ENCODE data around the gene ARFRP1.
A peak's percentile ranks its signal among the peaks of the same experiment; 100 is the strongest.
"Not testable (repeated sequence)": the region's sequence is repeated elsewhere in the genome, so short reads cannot be mapped to it uniquely, and the experiment has no call there.

The ARFRP1 gene

DNA sequence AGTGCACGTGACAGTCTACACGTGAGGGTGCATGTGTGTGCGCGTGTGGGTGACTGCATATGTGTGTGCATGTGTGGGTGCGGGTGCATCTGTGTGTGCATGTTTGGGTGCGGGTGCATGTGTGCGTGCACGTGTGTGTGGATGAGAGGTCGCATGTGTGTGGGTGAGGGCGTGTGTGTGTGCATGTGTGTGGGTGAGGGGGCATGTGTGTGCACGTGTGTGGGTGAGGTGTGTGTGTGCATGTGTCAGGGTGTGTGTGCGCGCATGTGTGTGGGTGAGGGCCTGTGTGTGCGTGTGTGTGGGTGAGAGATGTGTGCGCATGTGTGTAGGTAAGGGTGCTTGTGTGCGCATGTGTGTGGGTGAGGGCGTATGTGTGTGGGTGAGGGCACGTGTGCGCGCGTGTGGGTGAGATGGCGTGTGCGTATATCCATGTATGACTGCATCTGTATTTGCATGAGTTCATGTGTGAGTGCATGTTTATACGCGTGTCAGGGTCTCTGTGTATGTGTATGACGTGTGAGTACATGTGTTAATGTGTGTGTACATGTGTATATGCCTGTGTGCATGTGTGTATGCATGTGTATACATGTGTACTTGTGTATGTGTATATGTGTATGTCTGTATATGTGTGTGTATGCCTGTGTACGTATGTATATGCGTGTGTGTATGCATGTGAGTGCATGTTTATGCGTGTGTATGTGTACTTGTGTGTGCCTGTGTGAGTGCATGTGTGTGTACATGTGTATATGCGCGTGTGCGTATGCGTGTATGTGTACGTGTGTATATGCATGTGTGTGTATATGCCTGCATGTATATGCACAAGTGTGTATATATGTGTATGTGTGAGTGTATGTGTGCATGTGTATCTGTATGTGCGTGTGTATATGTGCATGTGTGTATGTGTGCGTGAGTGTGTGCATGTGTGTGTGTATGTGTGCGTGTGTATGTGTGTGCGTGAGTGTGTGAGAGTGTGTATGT lies 24.6 kb upstream of the ARFRP1 start:
- DNase-seq, result no peak

DNA sequence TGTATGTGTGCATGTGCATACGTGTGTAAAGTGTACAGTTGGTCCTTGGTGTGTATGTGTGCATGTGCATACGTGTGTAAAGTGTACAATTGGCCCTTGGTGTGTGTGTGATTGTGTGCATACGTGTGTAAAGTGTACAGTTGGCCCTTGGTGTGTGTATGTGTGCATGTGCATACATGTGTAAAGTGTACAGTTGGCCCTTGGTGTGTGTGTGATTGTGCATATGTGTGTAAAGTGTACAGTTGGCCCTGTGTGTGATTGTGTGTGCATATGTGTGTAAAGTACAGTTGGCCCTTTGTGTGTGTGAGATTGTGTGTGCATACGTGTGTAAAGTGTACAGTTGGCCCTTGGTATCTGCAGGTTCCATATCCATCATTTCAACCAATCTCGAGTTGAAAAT lies 23.6 kb upstream of the ARFRP1 start:
- no peak for DNase-seq

DNA sequence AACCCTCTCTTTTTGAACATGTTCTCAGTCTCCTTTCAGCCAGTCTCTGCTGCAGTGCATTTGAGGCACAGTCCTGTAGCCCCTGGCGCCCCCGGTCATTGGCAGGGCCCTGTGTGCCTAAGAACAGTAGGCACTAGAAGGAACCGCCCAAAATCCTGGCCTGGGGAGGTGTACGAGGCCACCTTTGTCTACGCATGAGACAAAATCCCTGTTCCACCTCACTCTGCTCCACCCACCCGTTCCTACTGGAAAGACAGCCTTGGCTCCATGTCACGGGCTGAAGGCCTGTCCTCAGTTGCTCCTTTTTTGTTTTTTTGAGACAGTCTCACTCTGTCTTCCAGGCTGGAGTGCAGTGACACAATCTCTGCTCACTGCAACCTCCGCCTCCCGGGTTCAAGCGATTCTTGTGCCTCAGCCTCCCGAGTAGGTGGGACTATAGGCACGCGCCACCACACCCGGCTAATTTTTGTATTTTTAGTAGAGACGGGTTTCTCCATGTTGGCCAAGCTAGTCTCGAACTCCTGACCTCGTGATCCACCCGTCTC lies 22.5 kb upstream of the ARFRP1 start:
- not testable (repeated sequence) for DNase-seq

DNA sequence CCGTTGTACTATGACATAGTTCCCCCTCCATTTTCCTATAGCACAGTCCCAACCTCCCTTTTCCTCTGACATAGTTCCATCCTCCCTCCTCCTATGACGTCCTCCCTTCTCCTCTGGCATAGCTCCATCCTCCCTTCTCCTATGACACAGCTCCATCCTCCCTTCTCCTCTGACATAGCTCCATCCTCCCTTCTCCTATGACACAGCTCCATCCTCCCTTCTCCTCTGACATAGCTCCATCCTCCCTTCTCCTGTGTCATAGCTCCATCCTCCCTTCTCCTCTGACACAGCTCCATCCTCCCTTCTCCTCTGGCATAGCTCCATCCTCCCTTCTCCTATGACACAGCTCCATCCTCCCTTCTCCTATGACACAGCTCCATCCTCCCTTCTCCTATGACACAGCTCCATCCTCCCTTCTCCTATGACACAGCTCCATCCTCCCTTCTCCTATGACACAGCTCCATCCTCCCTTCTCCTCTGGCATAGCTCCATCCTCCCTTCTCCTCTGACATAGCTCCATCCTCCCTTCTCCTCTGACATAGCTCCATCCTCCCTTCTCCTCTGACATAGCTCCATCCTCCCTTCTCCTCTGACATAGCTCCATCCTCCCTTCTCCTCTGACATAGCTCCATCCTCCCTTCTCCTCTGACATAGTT lies 15.3 kb upstream of the ARFRP1 start:
- not testable (repeated sequence) for DNase-seq

DNA sequence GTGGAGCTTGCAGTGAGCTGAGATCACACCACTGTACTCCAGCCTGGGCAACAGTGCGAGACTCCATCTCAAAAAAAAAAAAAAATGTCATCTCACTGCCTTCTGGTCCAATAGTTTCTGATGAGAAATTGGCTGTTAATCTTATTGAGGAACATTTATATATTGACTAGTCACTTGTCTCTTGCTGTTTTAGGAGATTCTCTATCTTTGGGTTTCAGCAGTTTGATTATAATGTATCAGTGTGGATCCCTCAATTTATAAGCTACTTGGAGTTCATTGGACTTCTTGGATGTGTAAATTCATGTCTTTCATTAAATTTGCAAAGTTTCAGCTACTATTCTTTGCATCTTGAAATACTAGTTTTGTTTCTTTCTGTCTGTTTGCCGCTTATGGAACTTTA lies 11.2 kb upstream of the ARFRP1 start:
- DNase-seq, result no peak

DNA sequence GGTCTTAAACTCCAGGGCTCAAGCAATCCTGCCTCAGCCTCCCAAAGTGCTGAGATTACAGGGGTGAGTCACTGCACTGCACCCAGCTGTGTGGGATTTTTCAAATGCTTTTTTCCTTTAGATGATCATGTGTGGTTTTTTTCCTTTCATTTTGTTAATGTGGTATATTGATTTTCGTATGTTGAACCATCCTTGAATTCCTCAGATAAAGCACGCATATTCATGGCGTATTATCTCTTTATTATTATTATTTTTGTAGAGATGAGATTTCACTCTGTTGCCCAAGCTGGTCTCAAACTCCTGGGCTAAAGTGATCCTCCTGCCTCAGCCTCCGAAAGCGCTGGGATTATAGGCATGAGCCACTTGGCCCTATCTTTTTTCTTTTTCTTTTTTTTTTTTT lies 7.1 kb upstream of the ARFRP1 start:
- DNase-seq, result no peak

DNA sequence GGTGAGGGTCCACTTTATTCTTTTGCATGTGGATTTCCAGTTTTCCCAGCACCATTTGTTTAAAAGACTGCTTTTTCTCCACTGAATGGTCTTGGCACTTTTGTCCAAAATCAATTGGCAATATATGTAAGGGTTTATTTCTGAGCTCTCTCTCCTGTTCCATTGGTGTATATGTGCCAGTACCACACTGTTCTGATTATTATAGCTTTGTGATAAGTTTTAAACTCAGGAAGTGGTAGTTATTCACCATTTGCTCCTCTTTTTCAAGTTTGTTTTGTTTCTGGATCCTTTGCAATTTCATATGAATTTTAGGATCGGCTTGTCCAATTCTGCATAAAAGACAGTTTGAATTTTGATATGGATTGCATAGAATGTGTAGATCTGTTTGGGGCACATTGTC lies 4.4 kb upstream of the ARFRP1 start:
- no peak for DNase-seq

DNA sequence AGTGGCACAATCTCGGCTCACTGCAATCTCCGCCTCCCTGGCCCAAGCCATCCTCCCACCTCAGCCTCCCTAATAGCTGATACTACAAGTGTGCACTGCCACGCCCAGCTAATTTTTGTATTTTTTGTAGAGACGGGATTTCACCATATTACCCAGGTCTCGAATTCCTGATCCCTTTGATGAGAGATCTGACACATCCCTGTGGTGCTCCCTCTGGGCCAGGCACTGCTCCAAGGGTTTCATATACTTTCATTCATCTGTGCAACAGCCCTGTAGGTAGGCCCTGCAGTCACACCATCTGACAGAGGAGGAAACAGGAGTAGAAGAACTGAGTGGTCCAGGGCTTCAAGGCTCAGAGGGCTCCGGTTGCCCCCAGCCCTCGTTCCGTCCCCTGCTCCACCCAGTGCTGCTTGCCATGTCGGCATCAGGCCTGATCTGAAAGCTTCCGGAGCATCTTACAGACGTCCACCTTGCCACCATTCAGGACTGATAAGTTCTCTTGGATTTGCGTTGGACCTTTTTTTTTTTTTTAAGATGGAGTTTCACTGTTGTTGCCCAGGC lies 3.4 kb upstream of the ARFRP1 start:
- no peak for DNase-seq

DNA sequence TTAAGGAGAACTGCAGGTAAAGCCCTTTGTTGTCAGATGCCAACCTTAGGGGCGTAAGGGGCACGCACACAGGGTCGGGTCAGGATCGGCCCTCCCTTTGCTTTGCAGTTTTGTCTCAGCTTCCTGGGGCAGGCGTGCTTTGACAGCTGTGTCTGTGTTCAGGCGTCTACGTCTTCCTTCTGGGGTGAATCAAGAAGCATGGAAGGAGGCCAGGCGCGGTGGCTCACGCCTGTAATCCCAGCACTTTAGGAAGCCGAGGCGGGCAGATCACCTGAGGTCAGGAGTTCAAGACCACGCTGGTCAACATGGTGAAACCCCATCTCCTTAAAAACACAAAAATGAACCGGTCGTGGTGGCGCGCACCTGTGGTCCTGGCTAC lies 1.4 kb upstream of the ARFRP1 start:
- no peak for DNase-seq

DNA sequence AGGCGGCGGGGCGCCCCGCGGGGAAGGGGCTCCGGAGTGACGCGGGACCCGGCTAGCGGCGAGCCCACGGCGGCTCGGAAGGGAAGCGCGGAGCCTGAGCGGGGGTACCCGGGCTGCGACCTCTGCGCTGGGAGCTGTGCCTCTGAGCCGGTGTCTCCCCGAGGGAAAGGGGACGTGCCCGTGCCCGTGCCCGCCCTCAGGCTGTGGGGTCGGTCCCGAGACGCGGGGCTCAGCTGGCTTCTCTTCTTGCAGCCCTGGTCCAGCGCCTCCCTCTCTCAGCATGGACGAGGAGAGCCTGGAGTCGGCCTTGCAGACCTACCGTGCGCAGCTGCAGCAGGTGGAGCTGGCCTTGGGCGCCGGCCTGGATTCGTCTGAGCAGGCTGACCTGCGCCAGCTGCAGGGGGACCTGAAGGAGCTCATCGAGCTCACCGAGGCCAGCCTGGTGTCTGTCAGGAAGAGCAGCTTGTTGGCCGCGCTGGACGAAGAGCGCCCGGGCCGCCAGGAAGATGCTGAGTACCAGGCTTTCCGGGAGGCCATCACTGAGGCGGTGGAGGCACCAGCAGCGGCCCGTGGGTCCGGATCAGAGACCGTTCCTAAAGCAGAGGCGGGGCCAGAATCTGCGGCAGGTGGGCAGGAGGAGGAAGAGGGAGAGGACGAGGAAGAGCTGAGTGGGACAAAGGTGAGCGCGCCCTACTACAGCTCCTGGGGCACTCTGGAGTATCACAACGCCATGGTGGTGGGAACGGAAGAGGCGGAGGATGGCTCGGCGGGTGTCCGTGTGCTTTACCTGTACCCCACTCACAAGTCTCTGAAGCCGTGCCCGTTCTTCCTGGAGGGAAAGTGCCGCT lies 749 bp upstream of the ARFRP1 start:
- no peak for DNase-seq

DNA sequence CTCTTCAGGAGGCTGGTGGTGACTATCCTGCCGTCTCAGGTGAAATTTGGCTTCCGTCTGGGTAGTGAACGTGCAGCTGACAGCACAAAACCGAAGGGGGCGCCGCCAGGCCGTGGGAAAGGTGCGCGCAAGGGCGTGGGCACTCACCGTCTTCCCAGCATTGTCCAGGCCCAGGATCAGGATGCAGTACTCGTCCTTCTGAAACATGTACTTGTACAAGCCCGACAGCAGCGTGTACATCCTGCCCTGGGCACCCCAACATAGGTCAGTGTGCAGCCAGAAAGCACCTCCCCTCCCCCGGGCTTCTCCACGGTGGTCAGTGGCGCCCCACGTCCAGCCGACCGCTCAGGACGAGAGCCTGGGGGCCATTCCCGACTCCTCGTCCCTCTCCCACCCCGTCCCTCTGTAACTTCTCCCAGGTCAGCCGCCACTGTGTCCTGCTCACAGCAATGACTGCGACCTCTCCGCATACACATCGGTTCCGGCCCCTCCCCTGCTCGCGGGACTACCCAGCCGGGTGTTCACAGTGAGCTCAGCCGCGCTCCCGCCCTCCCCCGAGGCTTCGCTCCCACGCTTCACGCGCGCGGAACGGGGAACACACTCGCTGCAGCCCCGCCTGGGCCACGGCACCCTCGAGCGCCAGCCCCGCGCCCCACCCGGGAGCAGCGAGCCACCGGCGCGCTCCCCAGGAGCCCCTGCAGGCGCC lies 771 bp downstream of the ARFRP1 start:
- peak; percentile 49 for DNase-seq

DNA sequence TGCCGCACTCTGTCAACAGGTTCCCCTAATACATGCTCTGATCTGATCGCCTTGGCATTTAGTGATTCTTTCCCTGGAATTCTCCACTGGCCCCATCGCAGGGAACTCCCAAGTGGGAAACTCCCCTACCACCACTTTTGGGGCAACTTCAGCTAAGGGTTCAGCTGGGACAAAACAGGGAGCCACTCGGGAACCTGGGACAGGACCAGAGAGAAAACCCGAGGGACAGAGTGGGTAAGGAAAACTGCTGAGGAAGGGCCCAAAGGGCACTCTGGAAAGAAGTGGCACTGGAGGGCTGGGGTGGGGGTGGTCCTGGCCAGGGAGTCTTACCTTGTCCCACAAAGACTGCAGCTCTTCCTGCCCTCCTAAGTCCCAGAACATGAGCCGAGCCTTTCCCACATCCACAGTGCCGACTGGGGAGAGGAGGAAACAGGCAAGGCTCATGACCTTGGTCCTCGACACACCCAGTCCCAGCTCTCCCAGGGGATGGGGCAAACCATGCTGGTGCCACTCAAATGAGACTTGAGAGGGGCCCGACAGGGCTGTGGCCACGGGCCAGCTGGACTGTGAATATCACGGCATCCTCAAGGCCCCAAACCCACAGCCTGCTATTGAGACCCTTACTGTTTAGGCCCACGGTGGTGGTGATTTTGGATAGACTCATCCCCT lies 1.6 kb downstream of the ARFRP1 start:
- no peak for DNase-seq

DNA sequence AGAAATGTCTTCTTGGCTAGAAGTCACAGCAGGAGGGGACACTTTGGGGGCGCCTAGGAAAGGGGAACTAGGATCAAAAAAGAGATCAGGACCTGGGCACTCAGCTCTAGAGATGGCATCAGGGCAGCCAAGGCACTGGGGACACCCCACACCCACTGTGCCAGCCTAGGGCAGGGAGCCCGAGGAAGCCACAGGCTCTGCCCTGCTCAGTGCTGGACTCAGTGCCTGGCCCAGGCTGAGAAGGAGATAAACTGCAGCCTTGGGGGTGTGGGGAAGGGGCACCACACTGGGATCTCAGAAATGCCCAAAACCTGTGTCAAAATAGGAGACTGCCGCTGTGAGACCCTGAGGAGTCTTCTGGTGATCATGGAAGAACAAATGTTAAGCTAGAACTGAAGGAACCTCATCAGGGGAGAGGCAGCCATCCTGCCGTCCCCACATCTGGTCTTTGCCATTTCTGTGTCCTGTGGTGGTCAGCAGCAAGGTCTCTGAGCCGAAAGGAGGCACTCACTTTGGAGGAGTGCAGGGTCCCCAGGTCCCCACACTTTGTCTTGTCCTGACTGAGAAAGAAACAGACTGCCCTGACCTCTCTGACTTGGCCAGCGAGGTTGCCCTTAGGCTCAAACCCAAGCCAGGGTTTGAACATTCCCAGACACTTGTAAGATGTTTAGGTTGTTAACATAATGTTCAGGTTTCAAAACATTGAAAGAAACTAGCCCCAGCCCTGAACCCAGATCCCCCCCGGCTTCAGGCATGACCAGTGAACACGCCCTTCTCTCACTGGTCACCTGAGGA lies 2.3 kb downstream of the ARFRP1 start:
- DNase-seq, result no peak

DNA sequence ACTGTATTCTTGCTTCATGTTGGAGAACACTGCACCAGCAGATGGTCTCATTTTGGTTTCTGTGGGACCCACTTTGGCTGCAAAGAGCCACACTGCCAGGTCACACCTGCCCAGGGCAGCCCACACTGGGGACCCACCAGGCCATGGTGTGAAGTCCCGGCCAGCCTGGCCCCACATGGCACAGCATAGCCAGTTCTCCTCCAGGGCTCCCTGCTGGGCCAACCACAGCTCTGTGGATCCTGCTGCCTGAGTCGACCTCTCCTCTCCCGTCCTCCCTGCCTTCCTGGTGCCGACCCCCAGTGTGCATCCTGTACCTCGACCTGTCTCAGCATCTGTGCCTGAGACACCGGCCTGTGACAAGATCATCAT lies 3.0 kb downstream of the ARFRP1 start:
- no peak for DNase-seq

DNA sequence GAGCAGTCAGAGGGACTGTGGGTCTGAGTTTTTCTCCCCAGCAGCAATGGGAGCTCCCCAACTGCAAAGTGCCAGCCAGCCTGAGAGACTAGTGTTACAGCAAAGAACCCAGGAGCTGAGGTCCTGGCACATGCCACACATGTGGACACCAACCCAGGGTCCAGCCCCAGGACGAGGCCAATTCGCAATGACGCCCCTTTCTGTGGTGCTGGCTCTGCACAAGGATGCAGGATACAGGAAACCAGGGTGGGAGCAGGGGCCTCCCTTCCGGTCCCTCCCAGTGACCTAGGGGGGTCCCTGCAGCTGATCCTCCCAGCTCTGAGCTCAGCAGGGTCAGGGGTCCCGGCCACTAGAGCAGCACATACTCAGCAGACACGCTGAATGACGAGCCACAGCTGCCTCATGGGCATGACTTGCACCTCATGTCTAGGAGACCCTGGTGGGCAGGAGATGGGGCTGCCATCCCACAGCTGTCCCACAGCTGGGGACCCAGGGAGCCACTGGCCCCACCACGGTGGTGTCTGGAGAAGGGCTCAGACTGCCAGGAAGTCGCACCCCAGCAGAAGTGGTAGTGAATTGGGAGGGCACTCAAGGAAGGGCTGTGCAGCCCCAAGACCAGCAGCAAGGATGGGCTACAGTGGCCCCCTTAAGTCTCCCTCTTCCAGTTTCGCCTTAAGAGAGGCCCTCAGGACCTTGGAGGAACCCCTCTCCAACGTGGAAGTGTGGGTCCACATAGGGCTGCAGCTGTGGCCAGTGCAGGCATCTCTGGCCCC lies 3.6 kb downstream of the ARFRP1 start:
- no peak for DNase-seq

DNA sequence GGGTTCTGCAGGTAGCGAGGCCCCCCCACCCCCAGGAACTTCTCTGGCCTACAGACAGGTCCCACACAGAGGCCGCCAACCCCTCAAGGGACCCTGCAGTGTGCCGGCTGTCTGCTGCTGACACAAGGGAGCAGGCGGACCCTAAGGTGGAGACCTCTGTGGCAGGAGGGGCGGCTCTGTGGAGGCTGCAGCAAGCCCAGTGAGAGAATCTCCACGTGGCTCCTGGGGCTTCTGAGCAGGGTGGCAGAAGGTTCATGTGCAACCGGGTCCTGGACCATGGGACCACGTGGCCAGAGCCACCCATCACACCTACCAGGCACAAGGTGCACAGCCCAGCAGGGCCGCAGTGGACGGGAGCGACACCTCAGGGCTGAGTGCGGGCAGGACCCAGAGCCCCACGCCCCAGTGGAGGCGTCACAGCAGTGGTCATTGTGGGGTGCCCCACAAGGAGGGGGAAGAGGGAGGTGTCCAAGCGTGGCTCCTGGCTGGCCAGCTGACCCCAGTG lies 4.3 kb downstream of the ARFRP1 start:
- DNase-seq, result no peak

DNA sequence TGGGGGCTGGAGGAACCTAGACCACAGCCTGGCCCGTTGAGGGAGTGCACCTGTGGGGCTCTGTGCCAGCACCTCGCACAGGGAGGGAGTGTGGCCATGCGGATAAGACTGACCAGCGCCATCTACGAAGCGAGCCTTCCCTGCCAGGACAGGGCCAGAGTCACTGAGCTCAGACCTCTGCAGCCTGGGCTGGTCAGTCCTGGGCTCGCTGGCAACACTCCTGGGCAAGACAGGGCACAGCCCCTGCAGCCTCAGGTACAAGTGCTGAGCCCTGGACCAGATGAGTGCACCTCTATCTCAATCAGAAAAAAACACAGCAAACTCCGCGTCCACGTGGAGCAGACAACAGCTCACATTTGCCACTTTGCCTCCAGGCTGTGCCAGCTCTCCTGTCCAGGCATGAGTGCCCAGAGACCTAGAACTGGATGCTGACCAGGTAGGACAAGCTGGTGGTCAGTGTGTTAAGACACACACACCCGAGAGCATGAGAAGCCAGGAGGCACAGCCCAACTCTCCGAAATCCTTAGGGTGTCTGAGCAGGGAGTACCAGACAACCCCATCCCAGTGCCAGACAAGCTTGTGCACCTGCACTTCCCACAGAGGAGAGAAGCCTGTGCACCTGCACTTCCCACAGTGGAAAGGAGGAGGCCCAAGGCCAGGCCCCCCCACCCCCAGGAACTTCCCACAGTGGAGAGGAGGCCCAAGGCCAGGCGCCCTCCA lies 4.9 kb downstream of the ARFRP1 start:
- no peak for DNase-seq

DNA sequence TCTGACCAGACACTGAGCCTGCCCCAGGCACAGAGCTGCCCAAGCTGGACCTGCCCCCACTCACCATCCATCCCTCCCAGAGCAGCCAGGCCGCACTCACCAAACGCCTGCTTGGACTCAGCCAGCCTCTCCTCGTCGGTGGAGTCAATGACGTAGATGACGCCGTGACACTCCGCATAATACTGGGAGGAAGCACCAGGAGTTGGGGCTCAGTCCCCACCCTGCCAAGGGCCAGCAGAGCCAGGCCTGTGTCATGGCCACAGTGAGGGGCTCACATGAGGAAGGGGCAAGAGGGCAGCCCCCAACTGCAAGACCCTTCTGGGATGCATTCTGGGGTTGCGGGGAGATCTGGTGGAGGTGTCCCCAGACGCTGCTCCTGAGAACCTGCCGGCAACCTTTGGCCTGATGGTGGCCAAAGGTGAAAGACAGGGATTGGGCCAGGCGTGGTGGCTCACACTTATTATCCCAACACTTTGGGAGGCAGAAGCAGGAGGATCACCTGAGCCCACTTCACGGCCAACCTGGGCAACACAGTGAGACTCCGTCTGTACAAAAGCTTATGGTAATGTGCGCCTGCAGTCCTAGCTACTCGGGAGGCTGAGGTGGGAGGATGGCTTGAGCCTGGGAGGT lies 5.6 kb downstream of the ARFRP1 start:
- no peak for DNase-seq

Data from effector CD8-positive, alpha-beta T cell (primary cell).